Measurements from ENCODE around the gene C10orf53. TPM values are rescaled to one million over a fixed set of nuclear protein-coding genes. Genes with fewer than 3 reads are reported as not detected.

The C10orf53 gene
- total RNA-seq, 3 donors from 2014 or later: not detected

DNA sequence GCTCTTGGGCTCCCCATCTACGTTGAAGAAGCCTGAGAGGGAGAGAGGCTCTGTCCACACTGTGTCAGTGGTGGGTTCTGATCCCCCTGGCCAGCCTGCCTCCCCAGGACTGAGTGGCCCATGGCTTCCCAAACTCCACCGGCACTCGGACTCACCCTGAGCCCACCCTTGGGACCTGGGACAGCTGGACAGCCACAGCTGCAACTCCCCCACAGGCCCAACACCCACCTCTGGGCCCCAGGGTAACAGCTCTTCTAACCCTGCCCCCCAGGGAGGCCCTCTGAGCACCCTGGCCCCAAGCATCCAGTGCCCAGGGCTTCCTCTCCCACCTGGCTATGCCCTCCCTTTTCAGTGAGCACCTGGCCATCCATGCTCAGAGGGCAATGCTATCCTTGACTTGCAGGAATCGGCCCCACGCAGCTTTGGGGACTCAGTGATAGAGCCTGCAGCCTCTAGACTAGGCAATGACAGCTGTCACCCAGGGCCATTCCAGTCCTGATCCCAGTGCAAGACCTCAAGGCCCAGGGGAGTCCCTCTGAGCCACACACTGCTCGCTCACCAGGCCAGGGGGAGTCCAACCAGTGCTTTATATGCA is 64.7 kb downstream of the C10orf53 start:
- no peaks in the 10 kb centered on the region for H3K36me3 Mint-ChIP-seq (ENCODE audit: insufficient read depth)
- no peaks in the 10 kb centered on the region for H3K4me1 Mint-ChIP-seq (ENCODE audit: low read depth)
- no peak overlapping the region for H3K4me3 Mint-ChIP-seq
- DNase-seq (no peak), ATAC-seq (no peak)
- peaks cover 6% of the 10 kb centered on the region for H3K27me3 Mint-ChIP-seq (ENCODE audit: low read depth)
- no peaks in the 10 kb centered on the region for H3K9me3 Mint-ChIP-seq

DNA sequence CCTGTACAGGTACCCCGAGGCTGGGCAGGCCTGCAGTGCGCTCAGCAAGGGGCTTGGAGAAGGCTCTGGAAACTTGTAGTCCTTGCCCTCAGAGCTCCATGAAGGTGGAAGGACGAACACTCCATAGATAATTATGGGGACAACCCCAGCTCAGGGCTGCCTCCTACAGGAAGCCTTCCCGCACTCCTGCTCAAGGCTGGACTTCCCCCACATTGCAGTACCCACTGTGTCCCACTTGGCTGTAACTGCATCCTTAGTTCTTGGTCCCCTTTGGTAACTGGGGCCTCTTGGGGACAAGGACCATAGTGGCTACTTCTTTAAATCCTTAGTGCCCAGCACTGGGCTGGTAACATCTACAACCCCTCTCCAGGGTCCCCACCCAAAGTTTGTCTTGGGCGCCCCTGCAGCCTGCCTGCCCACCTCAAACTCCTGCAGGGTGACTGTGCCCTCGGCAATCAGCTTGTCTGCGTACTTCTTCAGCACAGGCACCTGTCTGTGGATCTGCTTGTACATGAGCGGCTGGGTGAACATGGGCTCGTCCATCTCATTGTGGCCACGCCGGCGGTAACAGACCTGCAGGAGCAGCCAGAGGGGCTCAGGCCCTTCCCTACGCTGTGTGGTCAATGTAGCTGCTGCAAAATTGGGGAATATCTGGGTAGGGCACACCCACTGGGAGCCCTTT is 65.6 kb downstream of the C10orf53 start:
- Mint-ChIP-seq H3K27me3 (ENCODE audit: low read depth) (peaks cover 6% of the 10 kb centered on the region), H3K9me3 (no peaks in the 10 kb centered on the region), H3K4me3 (no peak overlapping the region), H3K36me3 (ENCODE audit: insufficient read depth) (no peaks in the 10 kb centered on the region), H3K4me1 (ENCODE audit: low read depth) (no peaks in the 10 kb centered on the region)
- ATAC-seq: no peak
- no peak for DNase-seq

DNA sequence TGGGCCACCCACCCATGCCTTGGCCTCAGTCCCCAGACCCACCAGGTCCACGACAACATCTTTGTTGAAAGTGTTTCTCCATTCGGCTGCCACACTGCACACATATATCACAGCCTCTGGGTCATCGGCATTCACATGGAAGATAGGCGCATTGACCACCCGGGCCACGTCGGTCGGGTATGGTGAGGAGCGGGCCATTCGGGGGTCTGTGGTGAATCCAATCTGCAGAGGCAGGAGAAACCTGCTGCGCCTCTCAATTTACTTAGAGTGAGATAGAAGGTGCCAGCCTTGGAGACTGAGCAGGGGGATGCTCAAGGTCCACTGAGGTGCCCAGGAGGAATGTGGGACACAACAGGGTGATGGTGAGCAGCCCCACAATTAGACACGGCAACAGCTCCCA is 66.3 kb downstream of the C10orf53 start:
- H3K27me3 Mint-ChIP-seq (ENCODE audit: low read depth): peaks cover 6% of the 10 kb centered on the region
- H3K4me1 Mint-ChIP-seq (ENCODE audit: low read depth): no peaks in the 10 kb centered on the region
- H3K36me3 Mint-ChIP-seq (ENCODE audit: insufficient read depth): no peaks in the 10 kb centered on the region
- no peak overlapping the region for H3K4me3 Mint-ChIP-seq
- H3K9me3 Mint-ChIP-seq: no peaks in the 10 kb centered on the region
- no peak for DNase-seq
- ATAC-seq: no peak

GRCh38 chr10:49746626-49747302 is 67.3 kb downstream of the C10orf53 start:
- DNase-seq: no peak
- Mint-ChIP-seq H3K9me3 (no peaks in the 10 kb centered on the region), H3K27me3 (ENCODE audit: low read depth) (peaks cover 11% of the 10 kb centered on the region), H3K4me3 (no peak overlapping the region), H3K36me3 (ENCODE audit: insufficient read depth) (no peaks in the 10 kb centered on the region), H3K4me1 (ENCODE audit: low read depth) (no peaks in the 10 kb centered on the region)
- no peak for ATAC-seq

Other genes starting within 250 kb of the C10orf53 start
- 10 to 100 TPM; 10.8 to 12.4 (median 11.1) TPM for gene ERCC6, start 140.5 kb upstream of the C10orf53 start, total RNA-seq
- gene SLC18A3, start 69.3 kb upstream of the C10orf53 start, total RNA-seq: not detected
- gene CHAT, start 65.6 kb upstream of the C10orf53 start, total RNA-seq: not detected
- under 1 TPM; 0.30 to 0.43 (median 0.37) TPM for gene OGDHL, start 82.7 kb downstream of the C10orf53 start, total RNA-seq

Data from activated T-cell treated with anti-CD3 and anti-CD28 coated beads, Interleukin-2, amount 50 U/mL, for 4 hours (primary cell).